Keratinocyte (primary cell): ENCODE results near the gene SPOCK1.

Experiments used
- EZH2 ChIP-seq: IDR thresholded peaks from one replicate; pipeline ENCODE4 v1.6.1; 2012; ENCODE audit warnings: inconsistent platforms, mild to moderate bottlenecking, low read length, moderate library complexity
- TF ChIP-seq, protein P1 (sequence below), 3 experiments: IDR thresholded peaks in 1 of 3; conservative IDR thresholded peaks in 1 of 3; optimal IDR thresholded peaks in 1 of 3; 2 replicates in 2 of 3; 3 replicates in 1 of 3; pipeline versions ENCODE3 to v1.5.1; 2011; ENCODE audit warnings: low read length in 3 of 3, mild to moderate bottlenecking in 3 of 3, moderate library complexity in 2 of 3, control low read depth in 1 of 3, inconsistent platforms in 1 of 3; ENCODE audit not compliant: insufficient read depth in 2 of 3; ENCODE audit errors: extremely low read depth in 1 of 3

DNA sequence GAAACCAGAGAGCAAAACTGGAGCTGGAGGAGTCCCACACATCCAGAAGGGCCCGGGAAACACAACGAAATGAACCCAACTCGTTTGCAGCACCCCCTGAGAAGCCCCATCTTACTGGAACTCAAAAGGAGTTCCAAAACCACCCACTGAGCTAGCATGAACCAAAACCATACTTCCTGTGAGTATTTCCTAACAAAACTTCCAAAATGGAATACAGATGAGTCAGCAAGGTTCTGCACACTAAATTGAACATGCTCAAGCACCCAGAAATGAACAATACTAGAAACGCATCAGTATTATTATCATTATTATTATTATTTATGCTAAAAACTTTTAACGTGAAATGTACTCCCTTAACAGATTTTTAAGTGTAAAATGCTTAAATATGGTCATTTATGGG, 8.0 kb upstream of the SPOCK1 start:
- TF ChIP-seq, protein P1, sequence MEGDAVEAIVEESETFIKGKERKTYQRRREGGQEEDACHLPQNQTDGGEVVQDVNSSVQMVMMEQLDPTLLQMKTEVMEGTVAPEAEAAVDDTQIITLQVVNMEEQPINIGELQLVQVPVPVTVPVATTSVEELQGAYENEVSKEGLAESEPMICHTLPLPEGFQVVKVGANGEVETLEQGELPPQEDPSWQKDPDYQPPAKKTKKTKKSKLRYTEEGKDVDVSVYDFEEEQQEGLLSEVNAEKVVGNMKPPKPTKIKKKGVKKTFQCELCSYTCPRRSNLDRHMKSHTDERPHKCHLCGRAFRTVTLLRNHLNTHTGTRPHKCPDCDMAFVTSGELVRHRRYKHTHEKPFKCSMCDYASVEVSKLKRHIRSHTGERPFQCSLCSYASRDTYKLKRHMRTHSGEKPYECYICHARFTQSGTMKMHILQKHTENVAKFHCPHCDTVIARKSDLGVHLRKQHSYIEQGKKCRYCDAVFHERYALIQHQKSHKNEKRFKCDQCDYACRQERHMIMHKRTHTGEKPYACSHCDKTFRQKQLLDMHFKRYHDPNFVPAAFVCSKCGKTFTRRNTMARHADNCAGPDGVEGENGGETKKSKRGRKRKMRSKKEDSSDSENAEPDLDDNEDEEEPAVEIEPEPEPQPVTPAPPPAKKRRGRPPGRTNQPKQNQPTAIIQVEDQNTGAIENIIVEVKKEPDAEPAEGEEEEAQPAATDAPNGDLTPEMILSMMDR (optimal IDR thresholded peaks at IDR 0.05 in 1 of 3, IDR thresholded peaks at IDR 0.05 in 1 of 3, conservative IDR thresholded peaks at IDR 0.05 in 1 of 3; ENCODE audit: extremely low read depth in 1 of 3, insufficient read depth in 2 of 3, low read length in 3 of 3): no peak
- no peak for TF ChIP-seq EZH2
